GM19467 (cell line): Measurements from ENCODE around the gene OR11A1.

Experiments used
- ATAC-seq: cut with Tn5 transposase; IDR thresholded peaks from one replicate; pipeline ENCODE4 v1.9.1; 2021; ENCODE audit warnings: mild to moderate bottlenecking, moderate library complexity; ENCODE audit not compliant: unreplicated experiment

The OR11A1 gene

DNA sequence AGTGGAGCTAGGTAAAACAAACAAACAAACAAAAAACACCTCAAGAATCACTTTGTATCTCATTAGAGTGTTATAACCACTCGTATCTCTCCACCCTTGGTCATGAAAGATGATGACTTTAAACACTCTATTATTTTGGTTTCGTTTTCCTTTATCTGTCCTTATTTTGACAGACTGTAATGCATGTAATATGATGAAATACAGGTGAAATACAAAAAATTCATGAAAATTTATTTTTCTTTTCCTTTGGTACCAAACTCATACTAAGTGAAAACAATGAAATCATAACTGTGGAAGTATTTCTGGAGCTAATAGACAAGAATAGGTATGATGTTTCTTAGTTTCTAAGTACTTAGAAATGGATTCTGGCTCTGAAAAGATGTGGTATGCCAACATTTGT is 57.3 kb downstream of the OR11A1 start:
- no peak for ATAC-seq

- no peak for ATAC-seq
These were observed 61.5 kb downstream of the OR11A1 start, which contains the start of gene OR12D2 for GRCh38 chr6:29395331-29395730. Gene OR12D2, plus strand, starts transcription at chr6:29395631. Its CDS starts 1,069 bp downstream, at chr6:29396700.

DNA sequence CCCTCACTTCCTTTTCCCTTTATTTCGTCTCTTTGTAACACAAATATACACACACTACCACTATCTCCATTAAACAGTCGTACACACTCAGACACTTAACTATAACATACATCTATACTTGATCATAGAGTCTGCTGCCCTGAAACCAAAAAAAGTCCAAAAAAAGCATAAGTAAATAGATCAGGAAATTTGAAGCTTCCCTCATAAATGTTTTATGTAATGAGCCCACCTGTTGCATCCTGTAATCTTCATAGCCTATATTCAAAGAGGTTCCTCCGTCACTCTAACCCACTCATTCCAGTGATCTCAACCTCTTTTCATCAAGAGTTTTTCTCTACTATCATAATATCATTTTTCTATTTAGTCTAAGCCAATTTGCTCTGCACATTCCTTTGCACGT is 68.3 kb downstream of the OR11A1 start:
- no peak for ATAC-seq

DNA sequence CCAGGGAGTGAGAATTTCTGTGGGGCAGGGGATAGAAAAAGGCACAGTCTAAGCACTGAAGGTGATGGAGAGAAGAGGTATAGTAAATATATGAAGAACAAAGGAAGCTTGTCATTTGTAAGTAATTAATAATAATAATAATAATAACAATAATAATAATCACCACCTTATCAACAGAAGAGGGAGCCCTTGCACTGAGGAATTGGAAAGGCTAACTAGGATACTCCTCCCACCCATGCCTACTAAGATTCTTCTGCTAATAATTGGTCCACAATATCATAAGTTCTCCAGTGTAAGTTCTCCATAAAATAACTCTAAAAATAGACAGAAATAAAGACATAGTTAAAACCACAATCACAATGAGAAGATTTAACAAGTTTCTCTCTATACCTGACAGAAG is 80.9 kb downstream of the OR11A1 start:
- ATAC-seq, result no peak
